ENCODE data around the gene CNKSR1. TPM values are rescaled to one million over a fixed set of nuclear protein-coding genes. Genes with fewer than 3 reads are reported as not detected.
A peak's percentile ranks its signal among the peaks of the same experiment; 100 is the strongest.

The CNKSR1 gene
- total and polyA plus RNA-seq, 2 donors (not counting 1 experiment from before 2014, with no cell fraction given): 3.7 to 5.8 TPM

DNA sequence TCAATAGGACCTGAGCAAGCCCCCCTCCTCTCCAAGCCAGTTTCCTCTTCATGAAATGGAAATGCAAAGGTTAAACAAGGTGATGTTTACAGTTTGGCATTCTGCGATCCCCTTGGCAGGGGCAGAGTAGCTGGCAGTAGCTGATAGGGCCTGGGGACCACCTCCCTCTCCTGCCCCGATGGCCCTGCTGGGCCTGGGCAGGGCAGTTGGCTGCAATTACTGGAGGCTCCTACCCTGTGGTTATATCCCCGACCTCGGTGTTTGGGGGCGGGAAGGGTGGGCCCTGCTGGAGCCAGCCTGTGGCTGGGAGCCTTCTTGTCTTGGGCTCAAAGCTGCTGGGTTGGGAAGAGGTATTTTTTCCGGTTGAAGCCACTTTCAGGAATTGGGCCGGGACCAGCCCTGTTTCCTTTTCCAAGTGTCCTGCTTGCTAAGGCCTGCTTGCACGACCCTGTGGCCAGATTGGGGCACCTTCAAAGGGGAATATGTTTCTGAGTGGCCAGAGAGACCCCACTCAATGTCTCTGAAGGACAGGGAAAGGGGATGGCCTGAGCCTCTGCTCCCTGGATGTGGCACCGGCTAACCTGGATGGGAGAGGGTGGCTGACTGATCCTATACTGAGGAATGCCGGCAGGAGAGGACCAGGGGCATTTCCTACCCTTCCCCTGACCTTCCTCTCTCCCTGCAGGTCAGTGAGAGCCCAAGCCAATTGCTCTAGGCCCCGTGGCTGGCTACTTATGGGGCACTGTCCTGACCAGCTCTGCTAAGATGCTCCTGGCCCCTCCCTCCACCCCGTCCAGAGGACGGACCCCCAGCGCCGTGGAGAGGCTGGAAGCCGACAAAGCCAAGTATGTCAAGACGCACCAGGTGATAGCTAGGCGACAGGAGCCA lies 16.5 kb upstream of the CNKSR1 start:
- Mint-ChIP-seq H3K4me1 (peaks cover 14% of the 10 kb centered on the region), H3K27ac (no peak overlapping the region), H3K9me3 (ENCODE audit: insufficient read depth) (no peaks in the 10 kb centered on the region), H3K4me3 (peak overlapping the region; percentile 29), H3K27me3 (peaks cover 34% of the 10 kb centered on the region)
- intact Hi-C loops (cut with micrococcal nuclease): loop anchor here (5.0 kb wide), 1 partner anchor 123 kb away; no protein-coding TSS in a partner anchor
- DNase-seq (no peak), ATAC-seq (ENCODE audit: low read depth) (no peak)
- Histone ChIP-seq H4K20me1 (ENCODE audit: control insufficient read depth, insufficient read depth, low read length, poor library complexity, severe bottlenecking) (no peaks in the 10 kb centered on the region), H3K27me3 (replicated peaks in 1 of 4; ENCODE audit: control extremely low read depth in 1 of 4, control insufficient read depth in 3 of 4, insufficient read depth in 4 of 4, low read length in 3 of 4) (peaks cover 0 to 73% (median 26%) of the 10 kb centered on the region in 4 experiments), H3K36me3 (replicated peaks in 1 of 2; ENCODE audit: control extremely low read depth in 1 of 2, control insufficient read depth in 1 of 2, extremely low read depth in 1 of 2, insufficient read depth in 2 of 2, low read length in 1 of 2) (no peaks in the 10 kb centered on the region), H3K79me2 (ENCODE audit: control insufficient read depth, insufficient read depth, low read length) (no peaks in the 10 kb centered on the region), H3K4me2 (replicated peaks; ENCODE audit: low read depth, low read length, poor library complexity, severe bottlenecking) (peak overlapping the region; percentile 83), H3K9ac (ENCODE audit: low read length) (no peak overlapping the region), H2AFZ (ENCODE audit: insufficient read depth, low read depth, low read length, poor library complexity, severe bottlenecking) (peak overlapping the region; percentile 75), H3K27ac (ENCODE audit: low read length in 2 of 2) (no peak overlapping the region), H3K4me1 (ENCODE audit: control insufficient read depth in 2 of 2, insufficient read depth in 2 of 2, low read length in 2 of 2) (peaks cover 30 to 31% of the 10 kb centered on the region in 2 donors), H3K4me3 (ENCODE audit: control extremely low read depth in 1 of 5, extremely low read depth in 1 of 5, insufficient read depth in 1 of 5, low read depth in 2 of 5, low read length in 4 of 5) (peak overlapping the region in 1 of 5 experiments; percentile 39), H3K9me3 (ENCODE audit: control extremely low read depth in 1 of 3, control insufficient read depth in 2 of 3, insufficient read depth in 1 of 3, low read length in 2 of 3) (peaks cover 0 to 3% (median 0%) of the 10 kb centered on the region in 3 donors)
- WGBS (ENCODE audit: insufficient coverage): 79% methylated on average over 17 of the region's 18 CpGs
- ChIA-PET CTCF (interaction anchor here (0.5 to 2.1 kb wide), 3 partner anchors 9 to 574 kb away, joined by 3 to 6 read pairs (median 3); partner anchors contain the start of gene ZNF593), POLR2A (no interaction called here)
- TF ChIP-seq, protein P1, sequence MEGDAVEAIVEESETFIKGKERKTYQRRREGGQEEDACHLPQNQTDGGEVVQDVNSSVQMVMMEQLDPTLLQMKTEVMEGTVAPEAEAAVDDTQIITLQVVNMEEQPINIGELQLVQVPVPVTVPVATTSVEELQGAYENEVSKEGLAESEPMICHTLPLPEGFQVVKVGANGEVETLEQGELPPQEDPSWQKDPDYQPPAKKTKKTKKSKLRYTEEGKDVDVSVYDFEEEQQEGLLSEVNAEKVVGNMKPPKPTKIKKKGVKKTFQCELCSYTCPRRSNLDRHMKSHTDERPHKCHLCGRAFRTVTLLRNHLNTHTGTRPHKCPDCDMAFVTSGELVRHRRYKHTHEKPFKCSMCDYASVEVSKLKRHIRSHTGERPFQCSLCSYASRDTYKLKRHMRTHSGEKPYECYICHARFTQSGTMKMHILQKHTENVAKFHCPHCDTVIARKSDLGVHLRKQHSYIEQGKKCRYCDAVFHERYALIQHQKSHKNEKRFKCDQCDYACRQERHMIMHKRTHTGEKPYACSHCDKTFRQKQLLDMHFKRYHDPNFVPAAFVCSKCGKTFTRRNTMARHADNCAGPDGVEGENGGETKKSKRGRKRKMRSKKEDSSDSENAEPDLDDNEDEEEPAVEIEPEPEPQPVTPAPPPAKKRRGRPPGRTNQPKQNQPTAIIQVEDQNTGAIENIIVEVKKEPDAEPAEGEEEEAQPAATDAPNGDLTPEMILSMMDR (IDR thresholded peaks at IDR 0.05): no peak
- TF ChIP-seq EZH2 (IDR thresholded peaks at IDR 0.05; ENCODE audit: borderline replicate concordance, insufficient read depth, low read depth, low read length, poor library complexity, severe bottlenecking): no peak

All from B cell (primary cell).